ENCODE data around the gene NUDT14.

Gene NUDT14

DNA sequence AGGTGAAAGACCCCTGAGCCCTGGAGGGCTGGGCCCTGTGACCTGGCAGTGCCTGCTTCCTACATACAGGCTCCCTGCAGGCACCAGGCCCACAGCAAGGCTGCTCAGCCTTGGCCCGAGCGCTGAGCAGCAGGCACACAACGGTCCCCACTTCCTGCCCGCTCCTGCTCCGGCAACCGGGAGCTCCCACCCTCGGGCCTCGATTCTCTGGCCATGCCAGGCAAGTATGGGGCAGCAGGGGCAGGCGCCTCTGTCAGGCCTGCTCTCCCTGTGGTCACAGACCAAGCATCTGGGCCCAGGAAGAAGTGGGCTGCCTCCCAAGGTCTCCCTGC, 30.6 kb upstream of the NUDT14 start:
- no peak for DNase-seq

- DNase-seq = peak; percentile 19
Measured at GRCh38 chr14:105211086-105211757, 30.1 kb upstream of the NUDT14 start.

- no peak for DNase-seq
Measured at GRCh38 chr14:105210266-105211025, 29.3 kb upstream of the NUDT14 start.

DNA sequence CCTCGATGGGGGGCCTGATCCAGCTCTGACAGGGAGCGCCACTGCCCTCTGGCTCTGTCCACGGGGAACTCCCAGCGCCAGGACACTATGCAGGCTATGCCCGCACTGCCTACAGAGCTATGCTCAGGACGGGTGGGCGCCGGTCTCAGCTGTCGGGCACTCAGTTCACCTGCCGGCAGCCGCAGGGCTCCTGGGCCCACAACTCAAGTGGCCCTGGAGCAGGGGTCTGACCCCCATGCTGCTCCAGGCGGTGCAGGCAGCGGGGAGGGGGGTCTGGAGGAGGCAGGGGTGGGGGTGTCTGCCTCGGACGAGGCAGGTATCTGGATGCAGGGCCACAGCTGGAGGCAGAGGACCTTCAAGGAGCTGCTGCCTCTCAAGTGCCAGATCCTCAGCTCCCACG, 28.5 kb upstream of the NUDT14 start:
- DNase-seq = peak; percentile 16

- no peak for DNase-seq
Measured at GRCh38 chr14:105209091-105209490, 28.0 kb upstream of the NUDT14 start.

DNA sequence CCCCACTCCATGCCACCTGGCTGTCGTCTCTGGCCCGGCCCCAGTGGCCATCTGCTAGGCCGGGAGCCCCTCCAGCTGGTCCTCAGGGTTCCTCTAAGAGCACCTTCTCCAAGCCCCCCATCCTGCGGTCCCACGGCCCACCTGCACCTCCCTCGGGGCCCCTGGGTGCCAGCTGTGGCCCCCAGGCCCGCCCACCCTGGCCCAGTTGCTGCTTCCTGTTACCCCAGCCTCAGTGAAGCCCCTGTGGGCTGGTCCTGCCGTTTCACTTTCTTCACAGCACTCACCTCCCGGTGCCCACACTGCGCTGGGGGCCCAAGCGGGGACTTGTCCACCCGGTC, 27.6 kb upstream of the NUDT14 start:
- DNase-seq = no peak

DNA sequence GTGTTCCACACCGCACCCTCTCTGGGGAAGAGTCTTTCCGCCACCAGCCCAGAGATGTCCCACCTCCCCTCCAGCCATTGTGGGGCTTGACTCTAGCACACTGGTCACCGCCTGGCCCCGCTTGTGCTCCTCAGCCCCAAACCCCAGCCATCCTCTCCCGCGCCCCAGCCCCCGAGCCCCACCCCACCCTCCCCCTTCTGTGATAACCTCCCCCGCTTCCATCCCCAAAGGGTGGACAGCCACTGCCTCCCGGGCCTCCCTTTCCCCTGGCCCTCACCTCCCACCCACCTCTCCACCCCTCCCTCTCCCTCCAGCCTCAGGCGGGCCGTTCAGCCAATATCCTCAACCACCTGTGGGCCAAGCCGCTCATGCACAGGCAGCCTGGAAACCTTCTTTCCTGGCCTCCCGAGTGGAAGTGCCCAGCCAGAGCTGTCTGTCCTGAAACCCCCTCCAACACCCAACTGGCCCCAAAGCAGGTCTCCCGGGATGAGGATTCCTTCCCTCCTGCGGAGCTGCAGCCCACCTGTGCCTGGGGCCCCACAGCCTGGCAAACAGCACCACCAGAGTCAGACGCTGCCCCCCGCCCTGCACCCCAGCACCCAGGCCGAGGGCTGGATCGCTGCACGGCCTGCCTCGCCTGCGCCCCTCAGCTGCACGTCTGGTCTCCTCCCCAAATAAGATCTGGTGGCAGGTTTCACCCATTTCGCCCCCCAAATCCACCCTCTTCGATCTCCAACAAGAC, 27.1 kb upstream of the NUDT14 start:
- no peak for DNase-seq

DNA sequence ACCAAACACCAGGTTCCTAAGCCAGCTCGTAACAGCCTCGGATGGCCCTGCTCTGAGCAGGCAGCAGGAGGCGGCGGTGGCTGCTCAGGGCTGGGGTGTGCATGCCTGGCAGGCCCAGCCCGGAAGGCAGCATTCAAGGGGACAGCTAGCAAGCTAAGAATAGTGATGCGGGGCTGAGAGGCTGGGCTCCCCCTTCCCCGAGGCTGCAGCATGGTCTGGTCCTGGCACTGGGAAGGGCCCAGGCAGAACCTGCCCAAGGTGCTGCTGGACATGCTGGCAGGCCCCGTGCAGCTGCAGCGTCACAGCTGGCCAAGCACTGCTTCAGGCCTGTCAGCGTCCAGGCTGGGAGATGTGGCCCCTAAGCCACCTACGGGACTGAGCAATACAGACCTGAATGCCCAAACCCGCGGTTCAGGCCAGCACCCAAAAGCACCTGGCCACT, 26.4 kb upstream of the NUDT14 start:
- no peak for DNase-seq

GRCh38 chr14:105206873-105207272, 25.8 kb upstream of the NUDT14 start:
- DNase-seq = no peak

DNA sequence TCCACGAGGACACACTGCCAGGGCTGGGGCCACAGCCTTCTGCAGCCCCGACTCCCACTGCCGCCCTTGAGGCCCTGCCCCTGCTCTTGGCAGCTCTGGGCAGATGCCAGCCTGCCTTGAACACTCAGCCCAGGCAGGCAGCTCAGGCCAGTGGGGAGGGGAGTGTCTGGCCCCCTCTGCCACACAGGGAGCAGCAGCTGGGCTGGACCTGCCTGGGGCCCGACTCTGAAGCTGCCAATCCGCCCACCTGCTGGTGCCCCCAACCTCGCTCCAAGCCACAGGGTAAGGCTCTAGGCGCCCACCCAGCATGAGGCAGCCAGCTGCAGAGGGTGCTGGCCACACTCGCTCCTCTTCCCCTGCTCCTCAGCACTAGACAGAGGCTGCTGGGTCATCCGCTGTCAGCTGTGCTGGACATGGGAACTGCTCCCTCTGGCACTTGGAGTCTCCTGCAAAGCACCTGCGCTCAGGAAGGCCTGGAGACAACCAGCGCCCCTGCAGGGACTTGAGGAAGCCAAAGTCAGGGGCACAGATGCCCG, 24.6 kb upstream of the NUDT14 start:
- peak; percentile 61 for DNase-seq

DNA sequence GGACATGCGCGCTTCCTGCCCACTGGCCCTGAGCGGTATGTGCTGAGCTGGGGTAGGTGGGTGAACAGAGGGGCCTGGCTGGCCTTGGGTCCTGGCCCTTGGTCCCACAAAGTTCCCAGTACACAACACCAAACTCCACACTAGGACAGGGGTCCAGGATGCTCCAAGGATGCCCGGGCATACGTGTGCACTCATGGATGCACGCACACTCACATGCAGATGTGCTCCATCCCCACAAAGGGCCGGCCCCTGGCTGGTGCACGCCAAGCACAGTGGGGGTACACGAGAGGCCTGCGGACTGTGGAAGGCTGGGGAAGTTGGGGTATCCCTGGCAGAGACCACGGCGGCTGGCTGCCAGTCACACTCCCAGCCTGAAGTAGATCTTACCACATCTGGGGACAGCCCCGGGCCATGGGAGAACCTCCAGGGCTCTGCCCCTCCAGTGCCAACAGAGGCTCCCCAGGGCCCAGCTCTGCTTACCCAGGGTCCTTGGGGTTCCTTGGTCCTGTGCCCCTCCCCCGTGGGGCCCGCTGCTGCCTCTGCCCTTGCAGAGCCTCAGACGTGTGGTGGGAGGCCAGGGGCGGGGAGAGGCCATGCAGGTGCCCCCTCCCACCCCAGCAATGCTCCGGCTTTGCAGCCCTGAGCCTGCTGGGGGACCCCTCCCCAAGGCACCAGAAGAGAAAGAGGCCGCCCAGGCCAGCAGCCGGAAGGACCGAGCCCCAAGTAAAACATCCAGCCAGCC, 24.0 kb upstream of the NUDT14 start:
- no peak for DNase-seq

- peak; percentile 50 for DNase-seq
Measured at GRCh38 chr14:105204206-105204930, 23.3 kb upstream of the NUDT14 start.

GRCh38 chr14:105203701-105204100, 22.6 kb upstream of the NUDT14 start:
- DNase-seq = no peak

GRCh38 chr14:105203057-105203531, 22.0 kb upstream of the NUDT14 start:
- DNase-seq = peak; percentile 78

DNA sequence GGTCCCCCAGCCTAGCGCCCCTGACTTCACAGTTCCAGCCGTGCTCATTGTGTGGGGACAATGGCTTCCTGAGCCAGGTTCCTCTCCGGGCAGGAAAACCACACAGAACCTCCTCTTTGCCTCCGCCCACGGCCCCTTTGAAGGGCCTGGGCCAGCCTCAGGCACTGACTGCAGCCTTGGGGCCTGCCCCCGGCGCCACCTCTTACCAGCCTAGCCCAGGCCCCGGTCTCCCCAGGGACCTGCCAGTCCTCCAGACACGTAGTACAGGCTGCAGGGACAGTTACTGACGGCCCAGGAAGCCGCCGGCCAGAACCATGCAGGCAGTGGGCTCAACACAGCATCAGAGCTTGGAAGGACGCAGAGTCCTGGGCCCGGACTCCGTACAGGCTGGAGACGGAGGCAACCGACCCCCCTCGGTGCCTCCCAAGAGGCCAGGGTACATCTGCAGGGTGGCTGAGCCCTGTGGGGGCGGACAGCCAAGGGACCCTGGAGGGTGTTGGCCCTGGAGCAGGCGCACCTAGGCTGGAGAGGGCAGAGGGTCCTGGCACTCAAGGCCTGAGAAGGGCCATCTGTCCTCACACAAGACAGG, 20.9 kb upstream of the NUDT14 start:
- DNase-seq = peak; percentile 43

GRCh38 chr14:105201156-105201924, 20.2 kb upstream of the NUDT14 start:
- DNase-seq = peak; percentile 32

DNA sequence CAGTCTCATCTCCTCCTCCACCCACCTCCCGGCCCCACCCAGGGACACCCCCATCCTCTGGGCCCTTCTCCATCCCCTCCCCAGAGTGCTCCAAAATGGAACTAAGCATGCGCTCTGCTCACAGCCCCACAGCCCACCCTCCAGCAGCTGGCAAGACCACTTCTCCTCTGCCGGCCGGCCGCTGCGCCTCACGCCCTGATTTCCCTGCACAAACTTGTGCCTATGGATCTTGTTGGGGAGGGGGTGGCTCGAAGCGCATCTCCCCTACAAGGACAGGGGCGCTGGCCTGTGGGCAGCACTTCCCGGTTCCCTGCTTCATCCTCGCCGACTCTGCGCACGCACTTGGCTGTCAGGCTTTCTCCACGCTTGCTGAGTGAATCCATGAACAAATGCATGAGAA, 19.5 kb upstream of the NUDT14 start:
- DNase-seq = no peak

DNA sequence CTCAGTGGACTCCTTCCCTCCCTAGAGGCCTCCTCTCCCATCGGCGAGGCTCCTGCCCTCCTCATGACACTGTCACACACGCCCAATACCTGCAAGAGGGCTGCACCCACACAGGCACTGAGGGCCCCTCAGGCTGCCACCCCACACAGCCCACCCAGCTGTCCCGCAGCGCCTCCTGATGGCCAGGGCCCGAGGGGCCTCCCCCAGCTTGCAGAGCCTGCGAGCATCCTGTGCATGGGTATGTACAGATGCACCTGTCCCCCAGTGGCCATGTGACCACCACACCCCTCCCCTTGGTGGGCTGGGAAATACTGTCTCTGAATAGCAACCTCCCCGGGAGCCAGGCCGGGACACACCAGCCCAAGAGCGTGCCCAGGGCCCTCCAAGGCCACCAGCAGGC, 19.0 kb upstream of the NUDT14 start:
- DNase-seq = no peak

GRCh38 chr14:105199093-105199492, 18.0 kb upstream of the NUDT14 start:
- peak; percentile 50 for DNase-seq

DNA sequence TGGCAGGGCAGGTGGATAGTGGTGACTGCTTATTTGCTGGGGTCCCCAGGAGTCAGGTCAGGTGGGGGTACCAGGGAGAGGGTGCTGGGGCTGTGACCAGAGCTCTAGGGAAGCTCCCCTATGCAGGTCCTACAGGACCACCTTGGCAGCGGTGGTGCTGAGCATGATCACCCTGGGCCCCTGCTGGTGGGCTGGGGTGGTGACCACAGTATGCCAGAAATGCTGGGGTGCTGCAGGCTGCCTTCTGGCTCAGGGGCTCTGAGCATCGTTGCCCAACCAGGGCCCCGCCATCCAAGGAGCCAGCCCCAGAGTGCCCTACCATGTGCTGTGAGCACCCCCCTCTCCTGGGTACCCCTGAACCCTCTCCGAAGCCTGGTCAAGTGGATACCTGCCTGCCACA, 17.5 kb upstream of the NUDT14 start:
- DNase-seq = peak; percentile 24

- DNase-seq = peak; percentile 86
Measured at GRCh38 chr14:105197211-105197641, 16.1 kb upstream of the NUDT14 start.

Measured in right hindlimb (tissue), 1 donor.